NOMO-1 (cell line): ENCODE results near the gene AQP5.

ENCODE experiments used
- DNase-seq, 2 experiments: peaks; one replicate each; lab custom pipeline; 2025; ENCODE audit not compliant: unreplicated experiment in 2 of 2; lab: John Stamatoyannopoulos, UW

AQP5 gene

GRCh38 chr12:49961111-49961922 lies at the start of gene AQP5:
TSS of gene AQP5 (plus strand) at chr12:49961872. CDS start at chr12:49962018, 146 bp downstream.
- DNase-seq, result no peak

GRCh38 chr12:49912345-49913255 lies 49.1 kb upstream of the AQP5 start:
- no peak for DNase-seq

DNA sequence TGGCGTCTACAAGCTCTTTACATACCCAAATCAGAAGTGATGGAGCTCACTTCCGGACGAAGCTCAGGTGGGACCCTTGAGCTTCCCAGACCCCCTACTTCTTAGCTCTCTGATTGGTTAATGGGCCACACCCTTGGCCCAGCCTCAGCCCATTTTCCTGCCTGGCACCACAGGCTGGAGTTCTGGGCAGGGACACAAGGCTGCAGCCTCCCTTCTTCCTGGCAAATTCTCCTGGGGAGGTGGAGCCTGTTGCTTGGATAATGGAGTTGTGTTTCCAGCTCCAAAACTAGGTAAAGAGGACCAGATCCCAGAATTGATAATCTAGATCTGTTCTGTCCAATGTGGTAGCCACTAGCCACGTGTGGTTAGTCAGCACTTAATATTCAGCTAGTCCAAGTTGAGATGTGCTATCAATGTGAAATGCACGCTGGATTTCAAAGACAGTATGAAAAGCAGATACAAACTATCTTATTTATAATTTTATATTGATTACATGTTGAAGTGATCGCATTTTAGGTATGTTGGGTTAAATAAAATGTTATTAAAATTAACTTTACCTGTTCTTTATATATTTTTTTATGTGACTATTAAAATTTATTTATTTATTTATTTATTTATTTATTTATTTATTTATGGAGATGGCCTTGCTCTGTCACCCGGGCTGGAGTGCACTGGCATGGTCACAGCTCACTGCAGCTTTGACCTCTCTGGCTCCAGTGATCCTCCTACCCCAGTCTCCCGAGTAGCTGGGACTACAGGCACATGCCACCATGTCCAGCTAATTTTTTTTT lies 45.3 kb upstream of the AQP5 start:
- no peak for DNase-seq

DNA sequence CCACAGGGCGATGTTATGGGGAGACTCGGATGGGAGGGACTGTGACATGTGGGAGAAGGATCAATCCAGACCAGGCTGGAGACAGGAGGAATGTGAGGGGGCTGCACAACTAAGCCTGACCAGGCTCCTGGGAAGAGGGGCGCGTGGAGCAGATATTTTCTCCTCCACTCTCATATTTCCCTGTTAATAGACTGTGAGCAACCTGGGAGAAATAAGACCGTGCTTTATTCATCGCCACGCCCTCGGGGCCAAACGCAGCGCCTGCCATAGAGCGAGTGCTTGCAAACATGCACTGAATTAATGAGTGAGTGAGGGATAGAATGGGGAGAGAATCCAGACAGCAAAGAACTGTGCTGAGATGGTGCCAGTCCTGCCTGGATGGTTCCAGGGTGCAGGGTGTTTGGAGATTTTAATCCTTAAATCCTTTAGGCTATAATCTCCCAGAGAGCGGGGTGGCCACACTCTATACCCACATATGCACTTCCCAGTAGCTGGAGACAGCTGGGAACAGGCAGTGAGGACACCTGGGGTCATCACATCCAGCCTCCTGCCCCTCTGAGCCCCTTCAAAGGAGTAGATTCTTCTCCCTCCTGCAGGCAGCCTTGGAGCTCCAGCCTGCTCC lies 44.4 kb upstream of the AQP5 start:
- no peak for DNase-seq

- DNase-seq, result no peak
Observed at GRCh38 chr12:49917788-49918173, 43.9 kb upstream of the AQP5 start.

- no peak for DNase-seq
Observed at GRCh38 chr12:49920241-49920914, 41.3 kb upstream of the AQP5 start.

GRCh38 chr12:49920915-49921286 lies 40.8 kb upstream of the AQP5 start:
- no peak for DNase-seq

DNA sequence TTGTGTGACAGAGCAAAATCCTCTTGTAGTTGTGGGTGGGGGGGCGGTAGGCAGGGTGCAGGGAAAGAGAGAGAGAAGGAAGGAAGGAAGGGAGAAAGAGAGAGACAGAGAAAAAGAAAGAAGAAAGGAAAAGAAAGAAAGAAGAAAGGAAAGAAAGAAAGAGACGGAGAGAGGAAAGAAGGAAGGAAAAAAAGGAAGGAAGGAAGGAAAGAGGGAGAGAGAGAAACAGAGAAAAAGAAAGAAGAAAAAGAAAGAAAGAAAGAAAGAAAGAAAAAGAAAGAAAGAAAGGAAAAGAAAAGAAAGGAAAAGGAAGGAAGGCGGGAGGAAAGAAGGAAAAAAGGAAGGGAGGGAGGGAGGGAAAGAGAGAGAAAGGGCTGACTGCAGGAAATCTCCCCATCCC lies 40.4 kb upstream of the AQP5 start:
- no peak for DNase-seq

GRCh38 chr12:49921936-49922335 lies 39.7 kb upstream of the AQP5 start:
- DNase-seq, result no peak

DNA sequence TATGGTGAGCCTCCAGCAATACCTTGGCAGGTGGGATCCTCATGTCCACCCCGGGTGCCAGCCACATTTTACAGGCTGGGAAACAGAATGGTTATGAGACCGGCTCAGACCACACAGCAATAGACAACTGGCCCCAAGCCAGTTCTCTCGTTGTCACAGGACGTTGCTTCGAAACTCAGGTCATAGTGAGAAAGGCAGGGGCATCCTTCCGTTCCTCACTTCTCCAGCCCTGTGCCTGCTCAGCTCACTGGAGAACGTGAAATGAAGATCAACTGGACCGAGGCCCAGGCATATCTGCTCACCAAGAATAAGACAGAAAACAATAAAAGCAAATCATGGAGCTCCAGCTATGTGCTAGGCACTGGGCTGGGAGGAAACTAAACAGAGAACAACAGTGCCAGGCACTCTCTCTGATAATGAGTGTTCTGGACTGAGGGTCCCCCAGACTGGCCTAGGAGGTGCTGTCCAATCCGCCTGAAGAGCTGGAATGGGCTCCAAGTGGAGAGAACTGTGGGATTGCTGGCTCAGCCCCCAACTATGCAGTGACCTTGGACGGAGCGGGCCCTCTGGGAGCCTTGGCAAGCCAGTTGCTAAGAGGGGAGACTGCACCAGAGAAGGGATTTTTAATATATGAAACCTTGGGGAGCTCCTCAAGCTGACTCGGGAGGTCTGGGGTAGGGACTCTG lies 39.2 kb upstream of the AQP5 start:
- no peak for DNase-seq

DNA sequence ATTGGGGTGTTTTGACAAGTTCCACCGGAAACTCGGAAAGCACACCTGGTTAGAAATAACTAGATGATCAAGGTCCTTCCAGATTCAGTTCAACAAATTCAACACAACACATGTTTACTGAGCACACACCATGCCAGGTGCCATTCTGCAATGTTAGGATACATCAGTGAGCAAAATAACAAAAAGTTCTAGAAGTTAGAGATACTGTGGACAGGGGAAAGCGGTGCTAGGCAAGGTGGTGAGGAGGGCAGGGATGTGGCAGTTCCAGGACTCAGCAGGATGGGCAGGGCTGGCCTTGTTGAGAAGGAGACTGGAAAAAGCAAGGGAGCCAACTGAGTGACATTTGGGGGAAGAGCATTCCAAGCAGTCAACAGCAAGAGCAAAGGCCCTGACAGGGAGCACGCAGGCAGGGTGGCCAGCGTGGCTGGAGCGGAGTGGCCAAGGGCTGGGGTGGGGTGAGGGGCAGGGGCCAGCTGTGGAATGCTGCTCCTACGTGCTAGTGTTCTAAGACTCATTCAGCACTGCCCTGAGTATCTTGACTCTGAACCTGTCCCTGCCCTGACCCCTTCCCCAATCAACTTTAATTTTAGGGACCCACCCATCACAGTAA lies 38.5 kb upstream of the AQP5 start:
- no peak for DNase-seq

DNA sequence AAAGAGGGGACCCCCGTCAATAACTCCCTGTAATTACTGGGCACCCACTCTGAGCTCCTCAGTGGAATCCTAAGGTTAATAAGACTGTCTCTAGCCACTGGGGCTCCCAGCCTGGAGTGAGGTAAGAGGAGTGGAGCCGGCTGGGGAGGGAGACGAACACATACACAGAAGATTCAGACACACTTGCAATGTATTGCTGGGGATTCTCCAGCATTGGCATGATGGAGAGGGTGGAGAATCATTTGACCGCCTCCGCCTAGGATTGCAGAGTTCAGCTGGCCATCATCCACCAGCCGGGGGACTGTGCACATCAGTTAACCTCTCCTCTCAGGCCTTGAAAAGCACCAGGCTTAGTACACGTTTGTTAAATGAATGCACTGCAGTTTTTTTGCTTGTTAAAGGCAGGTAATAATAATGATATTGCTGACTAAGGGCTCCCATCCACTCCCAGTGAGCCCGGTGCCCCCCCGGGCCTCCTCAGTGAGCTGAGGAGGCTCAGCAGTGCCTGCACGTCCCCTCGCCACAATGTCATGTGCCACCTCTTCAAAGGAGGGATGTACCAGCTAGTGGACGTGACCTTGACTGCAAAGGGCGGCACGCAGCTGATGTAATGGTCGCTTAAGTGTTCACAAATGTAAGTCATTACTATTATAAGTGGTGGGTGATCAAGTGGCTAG lies 37.7 kb upstream of the AQP5 start:
- DNase-seq, result no peak

DNA sequence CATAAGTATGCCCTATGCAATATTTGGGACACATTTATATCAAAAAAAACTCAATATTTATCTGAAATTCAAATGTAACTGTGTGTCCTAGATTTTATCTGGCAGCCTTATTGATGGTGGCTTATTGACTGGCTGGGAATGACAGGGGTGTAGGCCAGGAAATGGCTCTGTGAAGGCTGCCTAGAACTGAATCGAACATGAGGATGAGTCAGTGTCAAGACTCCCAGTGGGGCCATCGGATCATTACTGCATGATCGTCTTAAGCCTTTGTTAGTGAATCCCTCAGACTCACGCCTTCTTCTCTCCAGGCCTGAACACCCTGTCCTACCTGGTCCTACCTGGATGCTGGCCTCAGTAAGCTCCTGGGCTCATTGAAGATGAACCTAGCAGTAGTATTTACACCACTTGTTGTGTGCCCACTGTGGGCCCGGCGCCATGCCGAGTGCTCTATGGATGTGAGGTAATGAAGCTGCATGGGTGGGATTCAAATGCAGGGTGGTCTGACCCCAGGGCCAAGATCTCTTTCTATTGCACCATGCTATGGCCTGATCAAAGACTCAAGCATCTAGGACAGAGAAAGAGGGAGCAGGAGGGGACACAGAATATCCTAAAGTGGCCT lies 36.9 kb upstream of the AQP5 start:
- DNase-seq, result no peak

- DNase-seq, result no peak
Observed at GRCh38 chr12:49925433-49926204, 36.1 kb upstream of the AQP5 start.

DNA sequence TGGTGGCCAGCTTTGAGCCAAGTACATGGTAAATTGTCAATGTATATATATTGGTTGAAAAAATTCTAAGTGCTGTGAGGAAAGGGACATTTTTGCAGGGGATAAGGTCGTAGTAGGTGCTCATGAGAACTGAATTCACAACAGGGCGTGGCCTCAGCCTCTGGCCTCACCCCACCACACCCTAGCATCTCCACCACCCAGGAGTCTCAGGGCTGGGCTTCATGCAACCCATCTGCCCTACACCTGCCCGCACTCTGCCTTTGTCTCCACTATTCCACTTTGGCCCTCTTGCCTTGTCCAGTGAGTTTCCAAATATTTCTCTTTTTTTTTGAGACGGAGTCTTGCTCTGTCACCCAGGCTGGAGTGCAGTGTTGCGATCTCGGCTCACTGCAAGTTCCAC lies 33.2 kb upstream of the AQP5 start:
- DNase-seq, result no peak

DNA sequence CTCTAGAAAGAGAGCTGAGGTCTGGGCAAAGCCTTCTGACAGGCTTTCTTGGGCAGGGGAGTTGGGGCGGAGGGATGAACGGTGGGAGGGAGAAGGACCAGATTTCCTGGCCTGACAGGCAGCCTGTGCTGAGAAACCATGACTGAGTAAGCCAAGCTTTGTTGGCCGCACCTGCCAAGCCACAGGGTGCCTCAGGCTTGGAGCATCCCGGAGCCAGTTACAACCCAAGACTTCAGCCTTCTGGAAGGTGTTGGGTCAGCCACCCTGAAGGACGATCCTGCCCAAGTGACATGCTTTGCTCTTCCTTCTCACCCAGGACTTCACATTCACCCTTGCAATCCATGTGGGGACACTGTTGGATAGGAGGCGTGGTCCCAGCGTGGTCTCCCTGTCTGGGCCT lies 32.1 kb upstream of the AQP5 start:
- DNase-seq, result no peak

GRCh38 chr12:49930515-49931288 lies 31.0 kb upstream of the AQP5 start:
- DNase-seq, result no peak
